Spinal cord (tissue), 10 donors: ENCODE data around the gene GRM8. TPM values are rescaled to one million over a fixed set of nuclear protein-coding genes. Genes with fewer than 3 reads are reported as not detected.

Experiments
- DNase-seq, 6 donors: peaks; one replicate each; pipeline versions ENCODE4 v3.0.0 to v3.0.0-alpha.2; 2013 to 2015; ENCODE audit warnings: low spot score in 6 of 6, low read depth in 4 of 6
- H3K27ac ChIP-seq: one replicate; pipeline ENCODE4 v1.5.1; 2013; ENCODE audit warnings: low read depth, low read length, control low read depth
- H3K27me3 ChIP-seq: one replicate; pipeline ENCODE4 v1.6.1; 2013; ENCODE audit warnings: low read length; ENCODE audit not compliant: control insufficient read depth, insufficient read depth
- H3K36me3 ChIP-seq: one replicate; pipeline ENCODE4 v1.6.1; 2013; ENCODE audit warnings: low read length; ENCODE audit not compliant: control insufficient read depth, insufficient read depth
- H3K4me1 ChIP-seq: one replicate; pipeline ENCODE4 v1.6.1; 2013; ENCODE audit warnings: low read length; ENCODE audit not compliant: control insufficient read depth, insufficient read depth
- H3K4me3 ChIP-seq: one replicate; pipeline ENCODE4 v1.5.1; 2013; ENCODE audit warnings: low read depth, low read length, control low read depth
- H3K9me3 ChIP-seq: one replicate; pipeline ENCODE4 v1.6.1; 2013; ENCODE audit warnings: low read length; ENCODE audit not compliant: control insufficient read depth, insufficient read depth
- WGBS: methylation state at CpG from one replicate; pipeline ENCODE4 v1.1.5; 2013; ENCODE audit warnings: missing lambda C conversion rate; ENCODE audit not compliant: insufficient coverage; 5-methylcytosine and 5-hydroxymethylcytosine counted together
- long read RNA-seq, 4 donors: transcript quantifications; one replicate each; lab custom pipeline, GENCODE V29; 2026
- polyA plus RNA-seq, 2 donors: library from polyadenylated mRNA; unstranded; fragments of 120-200 nt; gene quantifications; one replicate each; pipeline ENCODE4 v1.2.1, GENCODE V29; 2013; ENCODE audit not compliant: insufficient read length in 2 of 2
- total RNA-seq, 2 donors: library from RNA; depleted of rRNA in 1 of 2; stranded (reverse); fragments of 120-200 nt in 1 of 2; fragments of >200 nt in 1 of 2; gene quantifications; one replicate each; pipeline versions ENCODE4 v1.2.3 to v1.2.4, GENCODE V29; 2013 to 2014
- donor health status: healthy.

GRM8 gene
- total RNA-seq, result 10 to 100 TPM; 22.1 to 26.1 TPM
- polyA plus RNA-seq, result 10 to 100 TPM; 15.6 to 19.2 TPM
- long read RNA-seq, donor 1, partial matches to known transcripts, result 0 of 2 reads
- long read RNA-seq, donor 1, other reads (novel, unspliced or antisense), result 0 of 2 reads
- long read RNA-seq, donor 2, result 0 reads
- long read RNA-seq, donor 3, result 0 reads
- long read RNA-seq, donor 4, result 0 reads

DNA sequence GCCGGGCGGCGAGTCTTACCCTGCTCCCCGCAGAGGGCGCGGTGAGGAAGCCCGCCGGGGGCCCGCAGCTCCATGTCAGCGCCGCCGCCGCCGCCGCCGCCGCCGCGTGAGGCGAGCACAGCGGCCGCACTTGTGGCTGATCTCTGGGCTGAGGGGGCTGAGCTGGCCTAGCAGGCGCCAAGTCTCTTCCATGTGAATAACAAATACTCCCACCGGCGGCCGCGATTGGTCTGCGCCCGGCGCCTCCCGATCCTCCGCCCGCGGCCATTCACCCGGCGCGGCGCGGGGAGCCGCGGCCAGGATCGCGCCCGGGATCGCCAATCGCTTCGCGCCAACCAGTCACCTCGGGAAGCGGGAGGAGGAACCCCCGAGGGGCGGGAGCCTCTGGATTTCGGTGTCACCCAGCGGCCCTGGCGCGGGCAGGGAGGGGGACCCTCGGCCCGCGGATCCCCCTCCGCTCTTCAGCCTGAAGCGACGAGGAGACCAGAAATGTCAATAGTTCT, at the start of gene GRM8:
Gene GRM8 (minus strand): TSS at position 164 of the 503 bp plus-strand sequence.
- DNase-seq, result peak in 5 of 6 donors; percentile 49 to 89 (median 69)
- no peaks in the 10 kb centered on the region for H3K9me3 ChIP-seq
- no peaks in the 10 kb centered on the region for H3K36me3 ChIP-seq
- peak within 1 kb of the TSS; percentile 89 for H3K4me3 ChIP-seq
- WGBS, result 0% methylated on average over 51 of the region's 62 CpGs
- H3K27ac ChIP-seq, result peak within 1 kb of the TSS; percentile 83
- peaks cover 19% of the 10 kb centered on the region for H3K4me1 ChIP-seq
- H3K27me3 ChIP-seq, result peaks cover 22% of the 10 kb centered on the region

DNA sequence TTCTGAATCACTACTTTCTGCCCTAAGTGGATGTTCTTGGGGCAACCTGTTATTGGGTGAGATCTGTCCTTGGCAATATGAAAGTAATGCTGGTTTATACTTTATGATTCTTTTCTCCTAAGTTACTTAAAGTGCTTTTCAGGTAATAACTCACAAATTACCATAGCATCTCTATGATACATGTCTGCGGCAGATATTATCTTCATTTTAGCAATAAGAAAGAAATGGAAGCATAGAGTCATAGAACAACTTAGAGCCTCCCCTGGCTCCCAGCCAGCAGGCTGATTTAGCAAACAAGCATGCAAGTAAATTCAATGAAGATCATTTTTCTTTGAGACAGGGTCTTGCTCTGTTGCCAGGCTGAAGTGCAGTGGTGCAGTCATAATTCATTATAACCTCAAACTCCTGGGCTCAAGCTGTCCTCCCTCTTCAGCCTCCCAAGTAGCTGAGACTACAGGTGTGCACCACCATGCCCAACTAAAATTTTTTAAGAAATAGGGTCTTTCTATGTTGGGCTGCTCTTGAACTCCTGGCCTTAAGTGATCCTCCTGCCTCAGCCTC, 38.1 kb upstream of the GRM8 start:
- Histone ChIP-seq H3K9me3 (no peaks in the 10 kb centered on the region), H3K4me3 (no peak overlapping the region), H3K4me1 (no peaks in the 10 kb centered on the region), H3K27ac (no peak overlapping the region), H3K36me3 (no peaks in the 10 kb centered on the region), H3K27me3 (no peaks in the 10 kb centered on the region)
- DNase-seq, result peak in 2 of 6 donors; percentile 11 to 29
- WGBS, result no CpG with 5 or more reads among the region's 1 CpG

DNA sequence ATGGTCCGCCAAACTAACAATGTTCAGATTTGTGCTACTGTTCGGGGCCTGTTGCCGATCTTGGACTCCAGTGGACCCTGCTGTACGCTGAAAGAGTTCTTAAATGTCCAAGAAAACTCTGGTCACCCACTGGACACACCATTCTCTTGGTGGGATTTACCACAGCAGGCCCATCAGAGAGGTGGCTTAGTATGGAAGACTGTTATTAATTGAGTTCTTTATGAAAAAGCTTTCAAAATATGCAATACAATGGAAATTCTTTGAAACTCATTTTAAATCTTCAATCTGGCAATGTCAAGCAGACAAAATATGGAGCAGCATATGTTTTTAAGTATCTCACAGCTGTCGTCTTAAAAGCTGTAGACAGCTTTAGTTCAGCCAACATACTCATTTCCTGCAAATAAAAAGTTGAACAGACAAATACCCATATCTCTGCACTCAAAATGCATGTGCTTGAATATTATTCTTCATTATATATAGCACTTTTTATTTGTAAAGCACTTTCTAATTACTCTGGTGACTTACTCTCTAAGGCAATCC, 37.4 kb upstream of the GRM8 start:
- H3K4me1 ChIP-seq, result no peaks in the 10 kb centered on the region
- peak in 2 of 6 donors; percentile 14 to 79 for DNase-seq
- no peak overlapping the region for H3K4me3 ChIP-seq
- H3K27me3 ChIP-seq, result no peaks in the 10 kb centered on the region
- H3K36me3 ChIP-seq, result no peaks in the 10 kb centered on the region
- 88% methylated on average over 4 of the region's 5 CpGs for WGBS
- H3K27ac ChIP-seq, result no peak overlapping the region
- no peaks in the 10 kb centered on the region for H3K9me3 ChIP-seq

DNA sequence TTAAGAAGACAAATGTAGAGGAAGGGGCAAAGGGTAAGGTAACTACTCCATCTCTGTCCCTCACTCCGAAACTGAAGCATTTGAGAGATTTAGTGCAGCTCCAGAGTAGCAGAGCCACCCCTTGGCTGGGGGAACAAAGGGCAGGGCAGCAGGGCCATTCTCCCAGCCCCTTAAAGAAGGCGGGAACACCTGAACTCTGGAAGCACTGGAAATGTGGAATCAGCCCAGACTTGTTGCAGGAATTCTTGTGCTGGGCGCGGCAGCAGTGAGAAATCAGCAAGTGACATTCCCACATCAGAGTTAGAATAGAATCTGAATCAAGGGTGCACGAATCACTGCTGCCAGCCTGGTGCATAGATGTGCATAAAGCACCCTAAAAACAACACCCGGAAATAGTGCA, 34.4 kb upstream of the GRM8 start:
- Histone ChIP-seq H3K36me3 (no peaks in the 10 kb centered on the region), H3K27me3 (no peaks in the 10 kb centered on the region), H3K4me3 (no peak overlapping the region), H3K27ac (no peak overlapping the region), H3K4me1 (no peaks in the 10 kb centered on the region), H3K9me3 (no peaks in the 10 kb centered on the region)
- no peak for DNase-seq
- WGBS, result 94% methylated on average over 5 of the region's 6 CpGs

DNA sequence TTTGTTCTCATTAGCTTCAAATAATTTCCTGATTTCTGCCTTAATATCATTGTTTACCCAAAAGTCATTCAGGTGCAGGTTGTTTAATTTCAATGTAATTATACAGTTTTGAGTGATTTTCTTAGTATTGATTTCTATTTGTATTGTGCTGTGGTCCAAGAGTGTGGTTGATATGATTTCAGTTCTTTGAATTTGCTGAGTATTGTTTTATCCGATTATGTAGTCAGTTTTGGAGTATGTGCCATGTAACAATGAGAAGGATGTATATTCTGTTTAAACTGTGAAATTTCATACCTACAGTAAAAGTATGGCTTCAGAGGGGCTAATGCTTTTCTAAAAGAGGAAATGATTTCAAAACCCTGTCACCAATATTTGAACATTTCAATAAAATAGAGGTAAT, 17.4 kb upstream of the GRM8 start:
- no peak for DNase-seq
- Histone ChIP-seq H3K27ac (no peak overlapping the region), H3K27me3 (no peaks in the 10 kb centered on the region), H3K4me3 (no peak overlapping the region), H3K9me3 (no peaks in the 10 kb centered on the region), H3K4me1 (no peaks in the 10 kb centered on the region), H3K36me3 (no peaks in the 10 kb centered on the region)
- no CpG with 5 or more reads among the region's 1 CpG for WGBS

DNA sequence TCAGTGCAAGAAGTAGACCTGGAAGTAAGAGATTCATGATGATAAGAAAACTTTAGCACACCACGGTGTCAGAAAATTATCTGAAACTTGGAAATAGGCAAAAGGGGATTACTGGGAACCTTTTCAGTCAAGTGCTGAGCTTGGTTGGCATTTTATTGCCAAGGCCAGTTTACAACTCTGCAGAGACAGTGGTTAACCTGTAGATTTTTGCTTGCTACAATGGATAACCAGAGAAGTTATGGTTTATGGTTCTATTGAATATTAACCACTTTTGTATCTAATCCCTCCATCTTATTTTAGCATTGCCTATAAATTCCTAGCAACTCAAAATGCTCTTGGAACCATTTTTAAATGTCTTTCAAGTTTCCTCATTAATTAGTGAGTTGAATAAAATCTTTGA, 13.3 kb upstream of the GRM8 start:
- no peaks in the 10 kb centered on the region for H3K9me3 ChIP-seq
- H3K27me3 ChIP-seq, result no peaks in the 10 kb centered on the region
- H3K4me3 ChIP-seq, result no peak overlapping the region
- WGBS, result 75% methylated on average over 1 of the region's 1 CpG
- no peak overlapping the region for H3K27ac ChIP-seq
- no peaks in the 10 kb centered on the region for H3K36me3 ChIP-seq
- no peak for DNase-seq
- H3K4me1 ChIP-seq, result no peaks in the 10 kb centered on the region

DNA sequence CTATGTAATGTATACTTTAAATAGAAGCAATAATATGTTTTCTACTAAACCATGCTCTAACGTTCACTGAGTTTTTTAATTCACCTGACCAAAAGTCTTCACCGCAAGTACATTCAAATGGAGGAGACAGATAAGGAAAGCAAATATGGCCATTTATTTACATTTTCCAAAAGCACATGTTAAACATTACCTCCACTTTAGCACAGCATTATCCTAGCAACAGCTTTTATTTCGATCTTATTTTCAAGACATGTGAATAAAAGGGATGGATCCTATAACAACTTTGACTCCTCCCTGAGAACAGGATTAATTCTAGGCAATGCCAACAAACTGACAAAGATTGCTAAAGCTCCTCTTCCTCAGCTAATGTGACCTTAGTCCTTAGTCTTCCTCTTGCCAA, 11.5 kb upstream of the GRM8 start:
- Histone ChIP-seq H3K36me3 (no peaks in the 10 kb centered on the region), H3K27ac (no peak overlapping the region), H3K27me3 (no peaks in the 10 kb centered on the region), H3K9me3 (no peaks in the 10 kb centered on the region), H3K4me3 (no peak overlapping the region), H3K4me1 (no peaks in the 10 kb centered on the region)
- WGBS, result no CpG with 5 or more reads among the region's 3 CpGs
- DNase-seq, result no peak

DNA sequence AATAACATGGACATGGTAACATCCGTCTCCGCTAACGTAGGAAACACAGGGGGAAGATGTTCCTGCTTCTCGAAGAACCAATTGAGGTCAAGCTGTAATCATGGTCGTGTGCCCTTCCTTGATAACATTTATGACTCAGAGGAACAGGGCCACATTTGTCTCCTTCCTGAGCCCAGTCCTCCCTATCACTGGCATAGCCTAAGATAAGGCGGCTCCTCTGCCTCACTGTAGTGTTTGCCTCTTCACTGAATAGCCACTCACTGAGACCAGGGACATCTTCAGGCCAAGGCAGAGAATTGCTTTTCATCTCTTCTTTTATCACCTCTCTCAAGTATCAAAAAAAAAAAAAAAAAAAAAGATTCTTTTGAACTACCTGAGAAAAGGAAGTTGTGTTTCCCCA, 5.4 kb upstream of the GRM8 start:
- Histone ChIP-seq H3K9me3 (no peaks in the 10 kb centered on the region), H3K4me3 (no peak overlapping the region), H3K36me3 (no peaks in the 10 kb centered on the region), H3K27ac (no peak overlapping the region), H3K4me1 (no peaks in the 10 kb centered on the region), H3K27me3 (peaks cover 3% of the 10 kb centered on the region)
- 87% methylated on average over 6 of the region's 6 CpGs for WGBS
- no peak for DNase-seq

DNA sequence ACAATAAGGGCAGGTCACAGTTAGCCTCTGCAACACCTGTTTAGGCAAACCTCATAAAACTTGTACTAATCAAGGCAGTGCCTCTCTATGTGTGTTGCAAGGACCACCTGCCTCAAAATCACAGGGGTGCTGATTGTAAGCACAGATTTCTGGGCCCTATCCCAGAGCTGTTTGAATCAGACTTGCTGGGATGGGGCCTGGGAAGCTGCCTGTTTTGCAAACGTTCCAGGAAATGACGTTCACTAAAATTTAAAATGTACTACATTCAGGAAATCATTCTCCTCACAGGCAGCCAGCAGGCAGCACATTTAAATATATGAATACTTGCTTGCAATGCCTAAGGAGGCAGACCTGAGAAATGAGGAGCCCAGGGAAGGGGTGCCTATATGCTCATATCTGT, 4.3 kb upstream of the GRM8 start:
- WGBS, result 20% methylated on average over 1 of the region's 2 CpGs
- no peak overlapping the region for H3K4me3 ChIP-seq
- peak in 1 of 6 donors; percentile 83 for DNase-seq
- H3K36me3 ChIP-seq, result no peaks in the 10 kb centered on the region
- H3K9me3 ChIP-seq, result no peaks in the 10 kb centered on the region
- peaks cover 5% of the 10 kb centered on the region for H3K4me1 ChIP-seq
- H3K27ac ChIP-seq, result no peak overlapping the region
- H3K27me3 ChIP-seq, result peaks cover 4% of the 10 kb centered on the region
